ENCODE data around the gene RNASE1.

DNA sequence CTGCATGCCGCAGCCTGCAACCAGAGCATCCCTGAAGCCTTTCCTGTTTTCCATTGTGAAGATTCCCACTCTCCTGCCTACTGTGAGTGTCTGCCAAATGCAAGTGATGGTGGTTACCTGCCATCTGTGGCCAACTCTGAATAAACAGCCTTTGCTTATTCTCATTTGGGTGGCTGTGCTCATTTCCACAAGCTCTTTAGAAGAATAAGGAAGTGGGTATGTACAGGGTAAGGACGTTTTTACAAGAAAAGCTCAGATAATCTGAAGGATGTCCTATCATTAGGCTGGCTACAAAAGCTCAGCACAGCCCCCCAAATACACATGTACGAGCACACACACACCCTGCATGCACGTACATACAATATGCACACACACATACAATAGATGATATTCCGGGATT, 7.3 kb upstream of the RNASE1 start:
- TF ChIP-seq CTCF (IDR thresholded peaks at IDR 0.05) (no peak), POLR2A (IDR thresholded peaks at IDR 0.05) (no peak)
